Measurements from ENCODE around the gene KSR1. TPM values are rescaled to one million over a fixed set of nuclear protein-coding genes. Genes with fewer than 3 reads are reported as not detected.

Gene KSR1
- total and polyA plus RNA-seq, 2 of the 4 experiments (the other 2 are of a cell fraction), result 12.5 to 21.9 TPM

- ATAC-seq (ENCODE audit: low read depth) (no peak), DNase-seq (no peak)
- H2BK20ac ChIP-seq (ENCODE audit: low read depth, low read length), result no peak overlapping the region
- BruUV-seq (replicated peaks), result no TSS peak
- no peaks in the 10 kb centered on the region for H3K9me3 ChIP-seq (ENCODE audit: control insufficient read depth, insufficient read depth, low read length)
- H2AK9ac ChIP-seq (replicated peaks; ENCODE audit: low read depth, low read length, poor library complexity), result no peak overlapping the region
- H2AFZ ChIP-seq (replicated peaks; ENCODE audit: low read length, poor library complexity), result no peak overlapping the region
- H4K20me1 ChIP-seq (ENCODE audit: insufficient read depth, low read length), result no peaks in the 10 kb centered on the region
- no peak overlapping the region for H4K91ac ChIP-seq (ENCODE audit: insufficient read depth, low read depth, low read length)
- no peak overlapping the region for H3K14ac ChIP-seq (replicated peaks; ENCODE audit: low read depth, low read length)
- POLR2A ChIA-PET (ENCODE audit: unreplicated experiment), result no interaction called here
- TF ChIP-seq RCOR1 (IDR thresholded peaks at IDR 0.05; ENCODE audit: insufficient replicate concordance, low read length) (no peak), NFE2L2 (IDR thresholded peaks at IDR 0.05; ENCODE audit: low read depth, low read length) (no peak), MAFK (IDR thresholded peaks at IDR 0.05; ENCODE audit: low read depth, low read length) (no peak), CTCF (conservative IDR thresholded peaks at IDR 0.05; ENCODE audit: low read depth, low read length) (no peak), RFX5 (IDR thresholded peaks at IDR 0.05; ENCODE audit: low read depth, low read length) (no peak), MAZ (IDR thresholded peaks at IDR 0.05; ENCODE audit: borderline replicate concordance, low read depth, low read length) (no peak), MXI1 (IDR thresholded peaks at IDR 0.05; ENCODE audit: borderline replicate concordance, low read depth, low read length) (no peak), BHLHE40 (IDR thresholded peaks at IDR 0.05; ENCODE audit: low read depth, low read length) (no peak), CEBPB (IDR thresholded peaks at IDR 0.05; ENCODE audit: low read depth, low read length) (no peak), USF2 (IDR thresholded peaks at IDR 0.05; ENCODE audit: low read depth, low read length) (no peak), CHD1 (IDR thresholded peaks at IDR 0.05; ENCODE audit: low read depth, low read length) (no peak), ELK1 (IDR thresholded peaks at IDR 0.05; ENCODE audit: borderline replicate concordance, low read depth, low read length) (no peak), POLR2A (IDR thresholded peaks at IDR 0.05; ENCODE audit: low read depth, low read length) (no peak), FOS (IDR thresholded peaks at IDR 0.05; ENCODE audit: low read depth, low read length) (no peak), RAD21 (IDR thresholded peaks at IDR 0.05; ENCODE audit: low read length) (no peak)
- no peak overlapping the region for H2BK120ac ChIP-seq (ENCODE audit: low read depth, low read length)
- H4K5ac ChIP-seq (ENCODE audit: low read depth, low read length), result no peak overlapping the region
- no peak overlapping the region for H2AK5ac ChIP-seq (ENCODE audit: low read depth, low read length)
- H3K4ac ChIP-seq (ENCODE audit: low read depth, low read length), result no peak overlapping the region
- in situ Hi-C loops (cut with MboI; ENCODE audit: low sequenced_read_pairs), result loop anchor here (10.0 kb wide), 2 partner anchors 60 to 400 kb away; no protein-coding TSS in a partner anchor
- no peak overlapping the region for H3K4me2 ChIP-seq (ENCODE audit: low read depth, low read length)
- WGBS, 2 experiments (ENCODE audit: extremely low coverage in 2 of 2, insufficient read length in 1 of 2), result no CpG with 5 or more reads among the region's 2 CpGs
- no peaks in the 10 kb centered on the region for H3K27me3 ChIP-seq (ENCODE audit: control insufficient read depth, insufficient read depth, low read length)
- H3K9ac ChIP-seq (ENCODE audit: low read depth, low read length), result no peak overlapping the region
- no peak overlapping the region for H3K27ac ChIP-seq (ENCODE audit: insufficient read depth, low read length)
- no peak overlapping the region for H3K56ac ChIP-seq (ENCODE audit: extremely low read depth, insufficient read depth, low read length)
- H3K36me3 ChIP-seq (ENCODE audit: control insufficient read depth, insufficient read depth, low read length), result peaks cover 3% of the 10 kb centered on the region; the same call in 1 of the 2 replicates
- no peak overlapping the region for H3K23ac ChIP-seq (ENCODE audit: low read depth, low read length)
- no peak overlapping the region for H3K18ac ChIP-seq (ENCODE audit: low read depth, low read length)
- H3K4me3 ChIP-seq (ENCODE audit: insufficient read depth, low read depth, low read length), result no peak overlapping the region
- H2BK15ac ChIP-seq (ENCODE audit: low read depth, low read length), result no peak overlapping the region
- no peak overlapping the region for H2BK5ac ChIP-seq (ENCODE audit: low read depth, low read length, poor library complexity, severe bottlenecking)
- CTCF ChIA-PET, result no interaction called here
- intact Hi-C loops (cut with micrococcal nuclease), result no loop called here
- no peak overlapping the region for H4K8ac ChIP-seq (ENCODE audit: low read depth in 2 of 2, low read length in 2 of 2)
- H3K9me1 ChIP-seq (ENCODE audit: insufficient read depth, low read length), result peaks cover 10% of the 10 kb centered on the region
- H3K4me1 ChIP-seq (ENCODE audit: control insufficient read depth, insufficient read depth, low read length), result peaks cover 10% of the 10 kb centered on the region
- H3K79me1 ChIP-seq (ENCODE audit: low read depth in 1 of 2, low read length in 2 of 2), result no peaks in the 10 kb centered on the region
- dilution Hi-C loops (cut with HindIII; ENCODE audit: low sequenced_read_pairs, unreplicated experiment), result no loop called here
These were observed 178.5 kb downstream of the KSR1 start for GRCh38 chr17:27634776-27635175.
